ENCODE results near the gene PFN3. TPM values are rescaled to one million over a fixed set of nuclear protein-coding genes. Genes with fewer than 3 reads are reported as not detected.
"Not testable (repeated sequence)": the region's sequence is repeated elsewhere in the genome, so short reads cannot be mapped to it uniquely, and the experiment has no call there.

Gene PFN3
- total RNA-seq, 1 donor from 2014 or later = not detected

- intact Hi-C loops (cut with DNase I) = no loop called here
Measured at GRCh38 chr5:177382423-177383029, 17.9 kb downstream of the PFN3 start.

GRCh38 chr5:177380805-177381126 is 19.7 kb downstream of the PFN3 start:
- intact Hi-C loops (cut with DNase I) = no loop called here

More at GRCh38 chr5:177382423-177383029, 17.9 kb downstream of the PFN3 start:
- DNase-seq (ENCODE audit: low spot score) = peak; percentile 75

GRCh38 chr5:177378884-177379883 is 21.3 kb downstream of the PFN3 start:
- DNase-seq (ENCODE audit: low spot score) = no peak
- intact Hi-C loops (cut with DNase I) = no loop called here

More at GRCh38 chr5:177380805-177381126, 19.7 kb downstream of the PFN3 start:
- no peak for DNase-seq (ENCODE audit: low spot score)

GRCh38 chr5:177377851-177378776 is 22.3 kb downstream of the PFN3 start:
- intact Hi-C loops (cut with DNase I) = no loop called here
- DNase-seq (ENCODE audit: low spot score) = no peak

GRCh38 chr5:177376107-177376506 is 24.4 kb downstream of the PFN3 start:
- no peak for DNase-seq (ENCODE audit: low spot score)
- intact Hi-C loops (cut with DNase I) = no loop called here

GRCh38 chr5:177375516-177375915 is 24.9 kb downstream of the PFN3 start:
- DNase-seq (ENCODE audit: low spot score); intact Hi-C loops (cut with DNase I): not testable (repeated sequence)

- no peak for DNase-seq (ENCODE audit: low spot score)
- intact Hi-C loops (cut with DNase I) = no loop called here
Measured at GRCh38 chr5:177374211-177374610, 26.2 kb downstream of the PFN3 start.

- intact Hi-C loops (cut with DNase I) = no loop called here
- no peak for DNase-seq (ENCODE audit: low spot score)
Measured at GRCh38 chr5:177373806-177374205, 26.7 kb downstream of the PFN3 start.

- intact Hi-C loops (cut with DNase I) = no loop called here
Measured at GRCh38 chr5:177372910-177373309, 27.6 kb downstream of the PFN3 start.

GRCh38 chr5:177372034-177372896 is 28.2 kb downstream of the PFN3 start:
- no peak for DNase-seq (ENCODE audit: low spot score)
- intact Hi-C loops (cut with DNase I) = no loop called here

More at GRCh38 chr5:177372910-177373309, 27.6 kb downstream of the PFN3 start:
- no peak for DNase-seq (ENCODE audit: low spot score)

- intact Hi-C loops (cut with DNase I) = no loop called here
- DNase-seq (ENCODE audit: low spot score) = no peak
Measured at GRCh38 chr5:177371120-177372033, 29.1 kb downstream of the PFN3 start.

GRCh38 chr5:177370488-177371119 is 29.9 kb downstream of the PFN3 start:
- peak; percentile 85 for DNase-seq (ENCODE audit: low spot score)
- intact Hi-C loops (cut with DNase I) = no loop called here

- no peak for DNase-seq (ENCODE audit: low spot score)
- intact Hi-C loops (cut with DNase I) = loop anchor here (5.0 kb wide), 1 partner anchor 53 kb away; no protein-coding TSS in a partner anchor
Measured at GRCh38 chr5:177369645-177370440, 30.6 kb downstream of the PFN3 start.

GRCh38 chr5:177368869-177369644 is 31.4 kb downstream of the PFN3 start:
- intact Hi-C loops (cut with DNase I) = loop anchor here (5.0 kb wide), 1 partner anchor 52 kb away; no protein-coding TSS in a partner anchor

GRCh38 chr5:177367981-177368868 is 32.2 kb downstream of the PFN3 start:
- no peak for DNase-seq (ENCODE audit: low spot score)
- intact Hi-C loops (cut with DNase I) = loop anchor here (5.0 kb wide), 1 partner anchor 51 kb away; no protein-coding TSS in a partner anchor

More at GRCh38 chr5:177368869-177369644, 31.4 kb downstream of the PFN3 start:
- no peak for DNase-seq (ENCODE audit: low spot score)
